Stimulated activated CD4-positive, alpha-beta T cell treated with anti-CD3 and anti-CD28 coated beads, Interleukin-2, amount 100 ng/mL, for 24 hours (primary cell): ENCODE results near the gene DLEC1.
A peak's percentile ranks its signal among the peaks of the same experiment; 100 is the strongest.
"Not testable (repeated sequence)": the region's sequence is repeated elsewhere in the genome, so short reads cannot be mapped to it uniquely, and the experiment has no call there.

Experiments
- DNase-seq, 2 donors: peaks; one replicate each; pipeline ENCODE4 v3.0.0-alpha.2; 2020

Gene DLEC1

GRCh38 chr3:38039899-38040261, 872 bp downstream of the DLEC1 start:
- DNase-seq = peak in 1 of 2 donors; percentile 30

GRCh38 chr3:38040401-38040800, 1.4 kb downstream of the DLEC1 start:
- DNase-seq = no peak

DNA sequence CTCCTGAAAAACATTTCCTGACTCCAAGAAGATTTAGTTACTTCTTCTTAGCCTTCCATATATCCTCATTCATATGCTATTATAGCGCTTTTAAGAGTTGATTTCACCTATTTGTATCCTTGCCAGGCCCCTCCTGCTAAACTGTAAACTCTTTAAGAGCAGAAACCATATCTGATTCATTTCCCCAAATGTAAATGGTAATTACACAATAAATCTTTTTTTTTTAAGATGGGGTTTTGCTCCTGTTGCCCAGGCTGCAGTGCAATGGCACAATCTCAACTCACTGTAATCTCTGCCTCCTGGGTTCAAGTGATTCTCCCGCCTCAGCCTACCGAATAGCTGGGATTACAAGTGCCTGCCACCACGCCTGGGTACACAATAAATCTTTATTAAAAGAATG, 4.5 kb downstream of the DLEC1 start:
- DNase-seq = no peak

- no peak for DNase-seq
These were observed 7.0 kb downstream of the DLEC1 start for GRCh38 chr3:38046027-38046426.

DNA sequence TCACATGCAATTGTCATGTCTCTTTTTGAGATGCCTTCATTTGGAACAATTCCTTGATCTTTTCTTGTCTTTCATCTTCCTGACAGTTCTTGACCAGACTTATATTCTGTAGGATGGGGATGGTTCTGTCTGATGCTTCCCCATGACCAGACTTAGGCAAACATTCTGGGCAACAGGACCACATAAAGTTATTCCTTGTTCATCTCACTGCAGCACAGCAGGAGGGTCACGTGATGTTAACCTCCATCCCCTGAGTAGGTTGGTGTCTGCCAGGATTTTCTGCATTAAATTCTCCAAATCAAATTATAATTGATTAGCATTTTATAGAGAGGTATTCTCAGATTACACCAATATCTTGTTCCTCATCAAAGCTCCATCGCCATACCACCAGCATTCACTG, 7.8 kb downstream of the DLEC1 start:
- DNase-seq = no peak

GRCh38 chr3:38047896-38048295, 8.9 kb downstream of the DLEC1 start:
- DNase-seq = no peak

- no peak for DNase-seq
These were observed 10.5 kb downstream of the DLEC1 start for GRCh38 chr3:38049358-38050126.

DNA sequence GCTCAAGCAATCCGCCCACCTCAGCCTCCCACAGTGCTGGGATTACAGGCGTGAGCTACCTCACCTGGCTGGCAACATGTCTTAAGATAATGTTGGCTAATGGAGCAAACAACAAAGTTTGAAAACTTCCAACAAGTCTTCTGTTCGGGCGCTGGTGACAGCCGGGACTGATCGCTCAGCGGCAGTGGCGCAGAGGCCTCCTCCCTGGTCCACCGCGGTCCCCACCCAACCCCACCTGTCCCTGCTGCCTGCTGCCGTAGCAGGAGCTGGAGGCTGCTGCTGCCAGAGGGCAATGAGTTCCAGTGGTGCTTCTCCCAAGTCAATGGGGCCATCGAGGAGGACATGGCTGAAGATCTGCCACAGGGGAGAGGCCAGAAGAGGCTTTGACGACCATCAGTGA, 12.1 kb downstream of the DLEC1 start:
- DNase-seq = no peak

- not testable (repeated sequence) for DNase-seq
These were observed 14.3 kb downstream of the DLEC1 start for GRCh38 chr3:38053286-38053685.

DNA sequence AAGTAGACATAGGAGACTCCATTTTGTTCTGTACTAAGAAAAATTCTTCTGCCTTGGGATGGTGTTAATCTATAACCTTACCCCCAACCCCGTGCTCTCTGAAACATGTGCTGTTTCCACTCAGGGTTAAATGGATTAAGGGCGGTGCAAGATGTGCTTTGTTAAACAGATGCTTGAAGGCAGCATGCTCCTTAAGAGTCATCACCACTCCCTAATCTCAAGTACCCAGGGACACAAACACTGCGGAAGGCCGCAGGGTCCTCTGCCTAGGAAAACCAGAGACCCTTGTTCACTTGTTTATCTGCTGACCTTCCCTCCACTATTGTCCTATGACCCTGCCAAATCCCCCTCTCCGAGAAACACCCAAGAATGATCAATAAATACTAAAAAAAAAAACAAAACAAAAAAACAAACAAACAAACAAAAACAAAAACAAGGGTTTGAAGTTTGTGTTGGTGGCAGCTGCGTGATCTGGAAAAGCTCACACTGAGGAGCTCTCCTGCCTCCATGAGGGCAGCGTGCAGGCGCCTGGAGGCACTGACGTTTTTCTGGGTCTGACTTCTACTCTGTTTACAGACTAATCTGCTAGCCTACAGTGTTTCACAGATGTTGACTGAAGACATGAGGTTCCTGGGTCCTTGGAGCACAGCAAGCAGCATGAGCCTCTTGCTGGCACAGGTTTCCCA, 14.9 kb downstream of the DLEC1 start:
- DNase-seq = not testable (repeated sequence)

- DNase-seq = no peak
These were observed 15.5 kb downstream of the DLEC1 start for GRCh38 chr3:38054499-38055001.

DNA sequence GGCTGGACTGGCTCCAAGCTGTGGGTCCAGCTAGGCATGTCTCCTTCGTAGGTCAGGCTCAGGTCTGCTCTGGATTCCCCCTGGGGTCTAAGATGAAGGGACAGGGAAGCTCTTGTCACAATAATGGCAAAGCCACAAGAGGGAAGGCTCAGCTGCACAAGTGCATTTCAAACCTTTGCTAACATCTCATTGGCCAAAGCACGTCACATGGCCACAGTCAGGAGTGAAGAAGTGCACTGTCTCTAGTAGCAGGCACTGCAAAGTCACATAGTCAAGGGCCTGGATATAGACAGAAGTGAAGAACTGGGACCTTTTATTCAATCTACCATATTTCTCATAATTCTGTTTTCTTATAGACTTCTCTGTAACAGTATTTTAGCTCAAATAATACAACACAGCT, 20.1 kb downstream of the DLEC1 start:
- DNase-seq = no peak

DNA sequence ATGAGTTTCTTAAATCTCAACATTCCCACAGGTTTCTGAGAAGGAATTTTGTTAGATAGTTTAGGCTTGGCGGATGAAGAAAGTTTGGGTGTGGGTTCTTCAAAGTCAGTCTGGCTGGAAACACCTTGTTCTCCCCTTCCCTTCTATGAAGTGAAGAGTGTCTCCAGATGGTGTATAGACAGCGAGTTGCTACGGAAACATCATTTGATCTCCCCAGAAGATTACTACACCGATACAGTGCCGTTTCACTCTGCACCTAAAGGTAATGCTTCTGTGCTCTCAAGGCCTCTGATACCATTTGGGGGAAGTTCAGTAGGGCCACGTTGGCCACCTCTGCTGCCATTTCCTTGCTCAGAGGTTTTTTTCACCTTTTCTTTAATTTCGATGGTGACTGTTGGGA, 20.6 kb downstream of the DLEC1 start:
- DNase-seq = no peak

GRCh38 chr3:38062809-38063208, 23.8 kb downstream of the DLEC1 start:
- DNase-seq = no peak

GRCh38 chr3:38064453-38064852, 25.4 kb downstream of the DLEC1 start:
- DNase-seq = not testable (repeated sequence)

GRCh38 chr3:38067508-38068233, 28.7 kb downstream of the DLEC1 start:
- no peak for DNase-seq

DNA sequence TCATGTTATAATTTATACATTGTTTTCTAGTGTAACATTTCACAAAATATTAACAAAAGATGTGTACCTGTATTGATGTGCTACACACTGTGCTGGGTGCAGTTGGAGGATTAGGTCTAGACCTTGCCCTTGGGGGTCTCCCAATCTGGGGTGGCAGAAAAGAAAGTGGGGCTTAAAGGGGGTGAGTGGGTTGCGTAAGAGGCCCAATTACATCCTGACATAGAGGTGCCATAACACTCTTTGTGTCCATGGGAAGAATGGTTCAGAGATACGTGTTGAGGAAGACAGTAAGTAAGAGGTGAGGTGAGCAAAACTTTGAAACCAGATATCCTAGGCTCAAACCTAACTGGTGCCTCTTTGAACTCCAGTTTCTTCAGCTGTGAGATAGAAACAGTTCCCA, 31.0 kb downstream of the DLEC1 start:
- no peak for DNase-seq

- not testable (repeated sequence) for DNase-seq
These were observed 38.1 kb downstream of the DLEC1 start for GRCh38 chr3:38077073-38077472.

GRCh38 chr3:38082296-38082695, 43.3 kb downstream of the DLEC1 start:
- DNase-seq = not testable (repeated sequence)

- not testable (repeated sequence) for DNase-seq
These were observed 44.2 kb downstream of the DLEC1 start for GRCh38 chr3:38083254-38083653.

- DNase-seq = no peak
These were observed 44.9 kb downstream of the DLEC1 start for GRCh38 chr3:38083871-38084333.

GRCh38 chr3:38084334-38085310, 45.6 kb downstream of the DLEC1 start:
- peak in 1 of 2 donors; percentile 13 for DNase-seq
